Gastrocnemius medialis (tissue), 4 donors: ENCODE measurements around the gene ERVMER34-1. TPM values are rescaled to one million over a fixed set of nuclear protein-coding genes. Genes with fewer than 3 reads are reported as not detected.

ENCODE experiments used
- ATAC-seq, 2 donors: fragments of 150-250 bp; one replicate each; pipeline ENCODE4 v1.9.1; 2016
- DNase-seq, 2 donors: peaks; one replicate each; pipeline ENCODE4 v3.0.0-alpha.2; 2019
- H3K27ac ChIP-seq, 4 donors: fragments of 200-600 bp; sonication (generic); 1 replicate in 1 of 4; 2 replicates in 3 of 4; pipeline ENCODE4 v1.5.1; 2016 to 2018; ENCODE audit warnings: mild to moderate bottlenecking in 2 of 4, moderate library complexity in 1 of 4
- H3K27me3 ChIP-seq, 3 donors: fragments of 200-600 bp; sonication (generic) in 2 of 3; 1 replicate in 1 of 3; 2 replicates in 2 of 3; pipeline versions ENCODE4 v1.5.1 to v1.6.0; 2016 to 2019; ENCODE audit warnings: mild to moderate bottlenecking in 1 of 3, moderate library complexity in 1 of 3
- H3K36me3 ChIP-seq, 2 donors: fragments of 200-600 bp; sonication (generic) in 1 of 2; one replicate each; pipeline ENCODE4 v1.5.1; 2017 to 2018
- H3K4me1 ChIP-seq, 2 donors: fragments of 200-600 bp; sonication (generic) in 1 of 2; one replicate each; pipeline ENCODE4 v1.5.1; 2016 to 2017; ENCODE audit warnings: mild to moderate bottlenecking in 2 of 2
- H3K4me3 ChIP-seq, 4 donors: fragments of 200-600 bp; sonication (generic) in 3 of 4; 1 replicate in 1 of 4; 2 replicates in 3 of 4; pipeline ENCODE4 v1.5.1; 2016 to 2019; ENCODE audit warnings: mild to moderate bottlenecking in 2 of 4
- H3K9me3 ChIP-seq, 3 donors: fragments of 200-600 bp; sonication (generic) in 2 of 3; 1 replicate in 1 of 3; 2 replicates in 2 of 3; pipeline ENCODE4 v1.5.1; 2016 to 2019
- CTCF ChIP-seq, 5 experiments: fragments of 450-650 bp in 3 of 5; fragments of 200-600 bp in 2 of 5; sonication (generic) in 2 of 5; IDR thresholded peaks in 4 of 5; conservative IDR thresholded peaks in 1 of 5; 1 replicate in 4 of 5; 2 replicates in 1 of 5; pipeline ENCODE4 v1.5.1; 2016 to 2019; ENCODE audit warnings: antibody characterized with exemption in 5 of 5, mild to moderate bottlenecking in 3 of 5, moderate library complexity in 3 of 5
- POLR2A ChIP-seq, 2 donors: fragments of 450-650 bp; IDR thresholded peaks; one replicate each; pipeline ENCODE4 v1.6.1; 2017; ENCODE audit warnings: antibody characterized with exemption in 2 of 2, mild to moderate bottlenecking in 2 of 2, moderate library complexity in 2 of 2
- in situ Hi-C, 4 donors: fragments of 200-750 bp; cut with MboI; loops; one replicate each; pipeline versions ENCODE4 v1.15.0 to v1.8.0; 2017; ENCODE audit warnings: low sequenced_read_pairs in 4 of 4
- intact Hi-C: fragments of 100-400 bp; cut with DNase I; formaldehyde crosslinking; loops from one replicate; pipeline ENCODE4 v1.15.1; 2023; ENCODE audit warnings: low total_unique reads
- total RNA-seq, 4 donors: library from RNA; depleted of rRNA; stranded (reverse); fragments of >200 nt; gene quantifications; one replicate each; pipeline versions ENCODE4 v1.1.0 to v1.2.3, GENCODE V29; 2016

Gene ERVMER34-1
- total RNA-seq, 4 donors from 2014 or later = not detected

DNA sequence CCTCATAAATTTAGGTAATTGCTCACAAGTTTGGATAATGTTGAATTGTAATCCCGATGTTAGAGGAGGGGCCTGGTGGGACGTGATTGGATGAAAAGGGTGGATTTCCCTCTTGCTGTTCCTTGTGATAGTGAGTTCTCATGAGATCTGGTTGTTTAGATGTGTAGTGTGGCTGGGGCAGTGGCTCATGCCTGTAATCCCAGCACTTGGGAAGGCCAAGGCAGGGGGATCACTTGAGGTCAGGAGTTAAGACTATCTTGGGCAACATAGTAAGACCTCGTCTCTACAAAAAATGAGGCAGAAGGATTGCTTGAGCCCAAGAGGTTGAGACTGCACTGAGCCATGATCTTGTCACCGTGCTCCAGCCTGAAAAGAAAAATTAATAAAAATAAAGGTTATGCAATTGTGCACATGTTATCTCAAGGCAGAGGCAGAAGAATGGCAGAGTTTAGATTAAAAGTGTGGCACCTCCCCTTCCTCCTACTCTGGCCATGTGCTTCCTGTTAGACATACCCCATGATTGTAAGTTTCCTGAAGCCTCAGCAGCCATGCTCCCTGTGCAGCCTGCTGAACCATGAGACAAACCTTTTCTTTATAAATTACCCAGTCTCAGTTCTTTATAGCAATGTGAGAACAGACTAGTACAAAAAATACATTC, 36.5 kb downstream of the ERVMER34-1 start:
- H3K4me3 ChIP-seq = no peak overlapping the region
- no peaks in the 10 kb centered on the region for H3K9me3 ChIP-seq
- H3K4me1 ChIP-seq = peaks cover 18 to 21% of the 10 kb centered on the region in 2 donors
- peaks cover 0 to 27% of the 10 kb centered on the region in 2 donors for H3K36me3 ChIP-seq
- in situ Hi-C loops (loop anchor here in 3 of 4 donors (10.0 to 25.0 kb wide), 4 partner anchors 50 to 677 kb away; partner anchors contain the start of genes SGCB (in 1 of the 3) and USP46 (in 1 of the 3)), intact Hi-C loops (loop anchor here (5.0 to 10.0 kb wide), 3 partner anchors 148 to 650 kb away; partner anchors contain the start of genes RASL11B and SCFD2)
- no peaks in the 10 kb centered on the region for H3K27me3 ChIP-seq
- DNase-seq = no peak
- H3K27ac ChIP-seq = peak overlapping the region in 1 of 4 donors; percentile 96
- no peak for ATAC-seq
- TF ChIP-seq CTCF (IDR thresholded peaks at IDR 0.05 in 4 of 5, conservative IDR thresholded peaks at IDR 0.05 in 1 of 5) (no peak), POLR2A (IDR thresholded peaks at IDR 0.05) (no peak)

- intact Hi-C loops = loop anchor here (2.0 to 10.0 kb wide), 4 partner anchors 111 to 651 kb away; partner anchors contain the start of genes RASL11B and SCFD2
- peak overlapping the region; percentile 47 to 94 (median 72) for H3K4me3 ChIP-seq
- H3K9me3 ChIP-seq = no peaks in the 10 kb centered on the region
- H3K27ac ChIP-seq = peak overlapping the region; percentile 87 to 97 (median 96)
- no peak for ATAC-seq
- in situ Hi-C loops = loop anchor here in 3 of 4 donors (10.0 to 25.0 kb wide), 4 partner anchors 49 to 676 kb away; partner anchors contain the start of genes SGCB (in 1 of the 3) and USP46 (in 1 of the 3)
- TF ChIP-seq CTCF (IDR thresholded peaks at IDR 0.05 in 4 of 5, conservative IDR thresholded peaks at IDR 0.05 in 1 of 5) (no peak), POLR2A (IDR thresholded peaks at IDR 0.05) (no peak)
- no peaks in the 10 kb centered on the region for H3K27me3 ChIP-seq
- H3K36me3 ChIP-seq = peaks cover 0 to 27% of the 10 kb centered on the region in 2 donors
- peak in 1 of 2 donors; percentile 34 for DNase-seq
- peaks cover 18 to 21% of the 10 kb centered on the region in 2 donors for H3K4me1 ChIP-seq
These were observed 37.7 kb downstream of the ERVMER34-1 start for GRCh38 chr4:52713456-52713937.

- peaks cover 18 to 21% of the 10 kb centered on the region in 2 donors for H3K4me1 ChIP-seq
- DNase-seq (peak; percentile 97 to 99), ATAC-seq (peak; percentile 92 to 95)
- intact Hi-C loops (loop anchor here (1.0 to 10.0 kb wide), 6 partner anchors 10 to 652 kb away; partner anchors contain the start of genes RASL11B, SCFD2 and USP46), in situ Hi-C loops (loop anchor here in 3 of 4 donors (10.0 to 25.0 kb wide), 4 partner anchors 48 to 675 kb away; partner anchors contain the start of genes SGCB (in 1 of the 3) and USP46 (in 1 of the 3))
- peaks cover 0 to 27% of the 10 kb centered on the region in 2 donors for H3K36me3 ChIP-seq
- H3K9me3 ChIP-seq = no peaks in the 10 kb centered on the region
- peak overlapping the region; percentile 87 to 97 (median 96) for H3K27ac ChIP-seq
- no peaks in the 10 kb centered on the region for H3K27me3 ChIP-seq
- peak overlapping the region; percentile 47 to 94 (median 72) for H3K4me3 ChIP-seq
- no peak for TF ChIP-seq CTCF (IDR thresholded peaks at IDR 0.05 in 4 of 5, conservative IDR thresholded peaks at IDR 0.05 in 1 of 5)
- peak; percentile 93 to 97 for TF ChIP-seq POLR2A (IDR thresholded peaks at IDR 0.05)
These were observed 38.7 kb downstream of the ERVMER34-1 start for GRCh38 chr4:52712251-52713130.

- no peaks in the 10 kb centered on the region for H3K27me3 ChIP-seq
- no peaks in the 10 kb centered on the region for H3K9me3 ChIP-seq
- H3K4me1 ChIP-seq = peaks cover 18 to 21% of the 10 kb centered on the region in 2 donors
- TF ChIP-seq POLR2A (IDR thresholded peaks at IDR 0.05) = no peak
- no peak for TF ChIP-seq CTCF (IDR thresholded peaks at IDR 0.05 in 4 of 5, conservative IDR thresholded peaks at IDR 0.05 in 1 of 5)
- intact Hi-C loops (loop anchor here (1.0 to 10.0 kb wide), 6 partner anchors 10 to 653 kb away; partner anchors contain the start of genes RASL11B, SCFD2 and USP46), in situ Hi-C loops (loop anchor here in 3 of 4 donors (10.0 to 25.0 kb wide), 4 partner anchors 47 to 675 kb away; partner anchors contain the start of genes SGCB (in 1 of the 3) and USP46 (in 1 of the 3))
- peak; percentile 15 for ATAC-seq
- H3K36me3 ChIP-seq = peaks cover 0 to 27% of the 10 kb centered on the region in 2 donors
- H3K27ac ChIP-seq = peak overlapping the region; percentile 58 to 96 (median 92)
- DNase-seq = no peak
- peak overlapping the region; percentile 26 to 94 (median 56) for H3K4me3 ChIP-seq
These were observed 39.4 kb downstream of the ERVMER34-1 start for GRCh38 chr4:52711834-52712250.
